ENCODE data around the gene PRR15L. TPM values are rescaled to one million over a fixed set of nuclear protein-coding genes. Genes with fewer than 3 reads are reported as not detected.
"Not testable (repeated sequence)": the region's sequence is repeated elsewhere in the genome, so short reads cannot be mapped to it uniquely, and the experiment has no call there.

The PRR15L gene
- total RNA-seq, 2 donors from 2014 or later, result not detected

GRCh38 chr17:47929218-47930000 is 28.3 kb downstream of the PRR15L start:
- Mint-ChIP-seq H3K27me3 (no peaks in the 10 kb centered on the region), H3K4me3 (no peak overlapping the region), H3K4me1 (peaks cover 5% of the 10 kb centered on the region), H3K27ac (peak overlapping the region; percentile 32), H3K36me3 (ENCODE audit: low read depth) (peaks cover 17% of the 10 kb centered on the region)
- H3K9me3 ChIP-seq (ENCODE audit: control insufficient read depth, low read length, poor library complexity, severe bottlenecking), result no peaks in the 10 kb centered on the region
- DNase-seq, result no peak
- no peak for ATAC-seq

- Mint-ChIP-seq H3K36me3 (ENCODE audit: low read depth) (peaks cover 17% of the 10 kb centered on the region), H3K27ac (peak overlapping the region; percentile 32), H3K4me3 (no peak overlapping the region), H3K4me1 (peaks cover 5% of the 10 kb centered on the region), H3K27me3 (no peaks in the 10 kb centered on the region)
- H3K9me3 ChIP-seq (ENCODE audit: control insufficient read depth, low read length, poor library complexity, severe bottlenecking), result no peaks in the 10 kb centered on the region
- no peak for DNase-seq
- no peak for ATAC-seq
Observed at GRCh38 chr17:47928415-47928814, 29.3 kb downstream of the PRR15L start.

- no peaks in the 10 kb centered on the region for H3K9me3 ChIP-seq (ENCODE audit: control insufficient read depth, low read length, poor library complexity, severe bottlenecking)
- Mint-ChIP-seq H3K27ac (peak overlapping the region; percentile 32), H3K4me1 (peaks cover 5% of the 10 kb centered on the region), H3K27me3 (no peaks in the 10 kb centered on the region), H3K36me3 (ENCODE audit: low read depth) (peaks cover 17% of the 10 kb centered on the region), H3K4me3 (no peak overlapping the region)
- ATAC-seq (no peak), DNase-seq (no peak)
Observed at GRCh38 chr17:47927821-47928400, 29.8 kb downstream of the PRR15L start.

DNA sequence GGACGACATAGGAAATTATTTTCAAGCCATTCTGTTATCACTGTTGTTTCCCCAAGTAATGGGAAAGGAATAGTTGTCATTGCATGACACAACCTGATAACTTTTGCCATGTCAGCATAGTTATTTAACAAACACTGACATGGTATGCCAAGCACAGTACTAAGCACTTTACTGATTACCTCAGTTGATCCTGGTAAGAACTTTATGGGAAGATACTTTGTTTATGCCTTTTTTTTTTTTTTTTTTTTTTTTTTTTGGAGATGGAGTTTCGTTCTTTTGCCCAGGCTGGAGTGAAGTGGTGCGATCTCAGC is 32.0 kb downstream of the PRR15L start:
- Mint-ChIP-seq H3K27me3 (no peaks in the 10 kb centered on the region), H3K4me1 (peaks cover 9% of the 10 kb centered on the region), H3K27ac (peak overlapping the region; percentile 29), H3K4me3 (no peak overlapping the region), H3K36me3 (ENCODE audit: low read depth) (peaks cover 25% of the 10 kb centered on the region)
- no peak for DNase-seq
- ATAC-seq, result no peak
- H3K9me3 ChIP-seq (ENCODE audit: control insufficient read depth, low read length, poor library complexity, severe bottlenecking), result no peaks in the 10 kb centered on the region

- DNase-seq (no peak), ATAC-seq (no peak)
- peak overlapping the region; percentile 29 for H3K27ac Mint-ChIP-seq
- H3K9me3 ChIP-seq (ENCODE audit: control insufficient read depth, low read length, poor library complexity, severe bottlenecking), result no peaks in the 10 kb centered on the region
- peaks cover 25% of the 10 kb centered on the region for H3K36me3 Mint-ChIP-seq (ENCODE audit: low read depth)
- peaks cover 9% of the 10 kb centered on the region for H3K4me1 Mint-ChIP-seq
- no peak overlapping the region for H3K4me3 Mint-ChIP-seq
- no peaks in the 10 kb centered on the region for H3K27me3 Mint-ChIP-seq
Observed at GRCh38 chr17:47924785-47925677, 32.7 kb downstream of the PRR15L start.

GRCh38 chr17:47919889-47920288 is 37.8 kb downstream of the PRR15L start:
- not testable (repeated sequence) for H3K9me3 ChIP-seq (ENCODE audit: control insufficient read depth, low read length, poor library complexity, severe bottlenecking); ATAC-seq; H3K27me3 Mint-ChIP-seq; DNase-seq; H3K4me3 Mint-ChIP-seq
- Mint-ChIP-seq H3K27ac (peak overlapping the region; percentile 85), H3K36me3 (ENCODE audit: low read depth) (peaks cover 14% of the 10 kb centered on the region), H3K4me1 (peaks cover 23% of the 10 kb centered on the region)

DNA sequence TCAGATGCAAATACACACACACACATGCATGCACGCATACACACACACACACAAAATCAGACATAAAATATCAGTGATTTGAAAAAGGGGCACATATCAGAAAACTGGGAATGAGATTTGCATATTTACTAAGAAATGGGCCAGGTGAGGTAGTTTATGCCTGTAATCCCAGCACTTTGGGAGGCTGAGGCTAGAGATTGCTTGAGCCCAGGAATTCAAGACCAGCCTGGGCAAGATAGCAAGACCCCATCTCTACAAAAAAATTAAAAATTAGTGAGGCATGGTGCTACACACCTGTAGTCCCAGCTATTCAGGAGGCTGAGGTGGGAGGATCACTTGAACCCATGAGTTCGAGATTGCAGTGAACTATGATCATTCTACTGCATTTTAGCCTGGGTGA is 38.7 kb downstream of the PRR15L start:
- Mint-ChIP-seq H3K27ac (no peak overlapping the region), H3K36me3 (ENCODE audit: low read depth) (peaks cover 14% of the 10 kb centered on the region), H3K4me1 (peaks cover 28% of the 10 kb centered on the region), H3K27me3 (no peaks in the 10 kb centered on the region), H3K4me3 (no peak overlapping the region)
- H3K9me3 ChIP-seq (ENCODE audit: control insufficient read depth, low read length, poor library complexity, severe bottlenecking), result no peaks in the 10 kb centered on the region
- no peak for ATAC-seq
- no peak for DNase-seq

DNA sequence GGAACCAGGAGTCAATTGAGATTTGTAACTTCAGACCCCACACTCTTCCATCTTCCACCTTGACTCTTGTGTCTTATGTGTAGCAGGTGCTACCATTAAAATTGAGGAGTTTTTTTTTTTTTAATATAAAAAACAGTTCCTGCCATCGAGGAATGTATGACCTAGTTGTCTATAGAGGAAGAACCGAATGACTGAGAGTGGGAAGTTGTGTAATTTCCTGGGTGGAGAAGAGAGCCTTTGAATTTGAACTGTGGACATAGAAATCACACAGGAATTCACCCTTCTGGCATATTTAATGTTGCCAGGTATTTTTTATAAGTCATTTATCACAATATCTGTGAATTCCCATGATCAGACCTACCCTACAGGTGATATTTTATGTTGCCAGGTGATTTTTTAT is 39.7 kb downstream of the PRR15L start:
- H3K9me3 ChIP-seq (ENCODE audit: control insufficient read depth, low read length, poor library complexity, severe bottlenecking), result no peaks in the 10 kb centered on the region
- ATAC-seq (peak; percentile 44), DNase-seq (no peak)
- Mint-ChIP-seq H3K4me1 (peaks cover 29% of the 10 kb centered on the region), H3K27me3 (no peaks in the 10 kb centered on the region), H3K36me3 (ENCODE audit: low read depth) (peaks cover 14% of the 10 kb centered on the region), H3K4me3 (no peak overlapping the region), H3K27ac (peak overlapping the region; percentile 74)

- Mint-ChIP-seq H3K27me3 (no peaks in the 10 kb centered on the region), H3K27ac (peak overlapping the region; percentile 74), H3K4me3 (no peak overlapping the region), H3K4me1 (peaks cover 34% of the 10 kb centered on the region), H3K36me3 (ENCODE audit: low read depth) (peaks cover 16% of the 10 kb centered on the region)
- no peaks in the 10 kb centered on the region for H3K9me3 ChIP-seq (ENCODE audit: control insufficient read depth, low read length, poor library complexity, severe bottlenecking)
- no peak for DNase-seq
- no peak for ATAC-seq
Observed at GRCh38 chr17:47917581-47917980, 40.1 kb downstream of the PRR15L start.

DNA sequence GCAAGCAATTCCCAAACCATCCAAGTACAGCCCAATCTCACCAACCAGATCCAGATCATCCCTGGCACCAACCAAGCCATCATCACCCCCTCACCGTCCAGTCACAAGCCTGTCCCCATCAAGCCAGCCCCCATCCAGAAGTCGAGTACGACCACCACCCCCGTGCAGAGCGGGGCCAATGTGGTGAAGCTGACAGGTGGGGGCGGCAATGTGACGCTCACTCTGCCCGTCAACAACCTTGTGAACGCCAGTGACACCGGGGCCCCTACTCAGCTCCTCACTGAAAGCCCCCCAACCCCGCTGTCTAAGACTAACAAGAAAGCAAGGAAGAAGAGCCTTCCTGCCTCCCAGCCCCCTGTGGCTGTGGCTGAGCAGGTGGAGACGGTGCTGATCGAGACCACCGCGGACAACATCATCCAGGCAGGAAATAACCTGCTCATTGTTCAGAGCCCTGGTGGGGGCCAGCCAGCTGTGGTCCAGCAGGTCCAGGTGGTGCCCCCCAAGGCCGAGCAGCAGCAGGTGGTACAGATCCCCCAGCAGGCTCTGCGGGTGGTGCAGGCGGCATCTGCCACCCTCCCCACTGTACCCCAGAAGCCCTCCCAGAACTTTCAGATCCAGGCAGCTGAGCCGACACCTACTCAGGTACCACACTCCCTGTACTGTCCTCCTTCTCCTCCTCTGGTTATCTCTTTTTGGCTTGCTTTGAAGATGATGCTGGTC is 41.0 kb downstream of the PRR15L start:
- Mint-ChIP-seq H3K36me3 (ENCODE audit: low read depth) (peaks cover 12% of the 10 kb centered on the region), H3K4me1 (peaks cover 39% of the 10 kb centered on the region), H3K27me3 (no peaks in the 10 kb centered on the region), H3K4me3 (peak overlapping the region; percentile 5), H3K27ac (peak overlapping the region; percentile 74)
- DNase-seq (no peak), ATAC-seq (no peak)
- no peaks in the 10 kb centered on the region for H3K9me3 ChIP-seq (ENCODE audit: control insufficient read depth, low read length, poor library complexity, severe bottlenecking)

DNA sequence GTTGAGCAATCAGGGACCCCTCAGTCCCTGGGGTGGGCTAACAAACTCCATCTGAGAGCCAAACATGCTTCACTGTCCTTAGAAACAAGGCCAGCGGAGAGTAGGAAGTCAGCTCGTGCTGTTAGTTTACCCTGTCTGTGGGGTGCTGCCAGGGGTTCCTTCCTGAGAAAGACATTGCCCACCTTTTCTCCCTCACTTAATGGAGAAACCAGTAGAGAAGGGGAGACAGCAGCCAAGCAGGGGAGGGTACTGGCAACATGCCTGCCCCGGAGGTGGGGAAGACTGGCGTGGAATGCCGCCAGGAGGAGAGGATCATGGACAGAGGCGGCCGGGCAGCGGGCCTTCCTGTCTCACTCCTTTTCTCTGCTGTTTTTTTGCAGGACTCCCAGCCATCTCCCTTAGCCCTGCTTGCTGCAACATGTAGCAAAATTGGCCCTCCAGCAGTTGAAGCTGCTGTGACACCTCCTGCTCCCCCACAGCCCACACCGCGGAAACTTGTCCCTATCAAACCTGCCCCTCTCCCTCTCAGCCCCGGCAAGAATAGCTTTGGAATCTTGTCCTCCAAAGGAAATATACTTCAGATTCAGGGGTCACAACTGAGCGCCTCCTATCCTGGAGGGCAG is 41.8 kb downstream of the PRR15L start:
- no peaks in the 10 kb centered on the region for H3K9me3 ChIP-seq (ENCODE audit: control insufficient read depth, low read length, poor library complexity, severe bottlenecking)
- Mint-ChIP-seq H3K36me3 (ENCODE audit: low read depth) (peaks cover 10% of the 10 kb centered on the region), H3K4me3 (peak overlapping the region; percentile 5), H3K4me1 (peaks cover 37% of the 10 kb centered on the region), H3K27me3 (no peaks in the 10 kb centered on the region), H3K27ac (peak overlapping the region; percentile 74)
- no peak for ATAC-seq
- no peak for DNase-seq

DNA sequence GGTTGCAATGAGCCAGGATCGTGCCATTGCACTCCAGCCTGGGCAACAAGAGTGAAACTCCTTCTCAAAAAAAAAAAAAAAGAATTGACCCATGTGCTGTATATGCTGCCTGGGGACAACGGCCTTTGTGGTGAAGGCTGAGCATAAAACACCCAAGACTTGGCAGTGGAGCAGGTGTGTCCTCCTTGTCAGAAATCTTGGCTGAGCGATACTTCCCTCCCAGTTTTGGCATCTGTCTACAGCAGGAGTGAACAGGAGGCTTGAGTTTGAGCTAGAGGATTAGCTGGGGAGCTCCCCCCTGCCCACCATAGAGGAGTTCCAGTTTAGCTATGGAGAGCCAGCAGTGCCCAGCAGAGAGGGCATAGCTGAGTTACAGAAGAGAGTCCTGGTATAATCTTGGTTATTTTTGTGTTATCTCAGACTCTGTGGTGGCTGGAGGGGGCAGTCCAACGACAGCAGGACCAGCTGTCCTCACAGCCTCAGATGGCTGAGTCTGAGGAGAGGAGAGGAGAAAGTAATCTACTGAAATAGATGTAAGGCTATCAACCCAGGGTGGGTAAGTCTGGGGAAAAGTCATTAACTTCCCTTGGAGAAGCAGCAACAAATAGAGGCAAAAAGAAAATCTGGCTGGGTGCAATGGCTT is 43.3 kb downstream of the PRR15L start:
- Mint-ChIP-seq H3K4me1 (peaks cover 33% of the 10 kb centered on the region), H3K27me3 (no peaks in the 10 kb centered on the region), H3K27ac (peak overlapping the region; percentile 68), H3K4me3 (no peak overlapping the region), H3K36me3 (ENCODE audit: low read depth) (peaks cover 7% of the 10 kb centered on the region)
- no peak for ATAC-seq
- DNase-seq, result no peak
- no peaks in the 10 kb centered on the region for H3K9me3 ChIP-seq (ENCODE audit: control insufficient read depth, low read length, poor library complexity, severe bottlenecking)

Data from T-helper 17 cell (primary cell).